Endothelial cell of umbilical vein (primary cell): Measurements from ENCODE around the gene SORCS2. TPM values are rescaled to one million over a fixed set of nuclear protein-coding genes. Genes with fewer than 3 reads are reported as not detected.

ENCODE experiments used
- BruUV-seq: library from RNA; stranded (reverse); fragments of 400-500 nt; replicated peaks from 2 replicates; lab custom pipeline; 2021; lab: Mats Ljungman, UMichigan
- CTCF ChIA-PET: fragments of 300-600, 350-600 bp; sonication (Branson Sonifier 250); formaldehyde crosslinking; loops from one replicate; lab custom pipeline; 2021; ENCODE audit warnings: antibody characterized with exemption, inconsistent platforms; lab: Charles Lee
- POLR2A ChIA-PET: fragments of 300-600, 350-600 bp; sonication (Branson Sonifier 250); formaldehyde crosslinking; loops from one replicate; lab custom pipeline; 2021; ENCODE audit warnings: antibody characterized with exemption, inconsistent platforms; lab: Charles Lee
- DNase-seq: peaks from one replicate; pipeline ENCODE4 v3.0.0-alpha.2; 2011; ENCODE audit warnings: low read depth, low spot score
- FAIRE-seq: peaks from 2 replicates; lab custom pipeline; 2011; peaks lifted over from hg19 to GRCh38; lab: Jason Lieb, UNC
- H2AFZ ChIP-seq: 2 replicates; pipeline ENCODE4 v1.6.0; 2012; ENCODE audit warnings: low read depth, low read length, control low read depth, inconsistent platforms
- H3K27ac ChIP-seq: 2 replicates; pipeline ENCODE4 v1.5.1; 2011; ENCODE audit warnings: low read depth, mild to moderate bottlenecking, control low read depth, low read length, moderate library complexity; ENCODE audit not compliant: insufficient read depth
- H3K27me3 ChIP-seq, 2 experiments: 2 replicates each; pipeline versions ENCODE4 v1.6.0 to v1.6.1; 2011; ENCODE audit warnings: low read length in 2 of 2, mixed read lengths in 1 of 2; ENCODE audit not compliant: control insufficient read depth in 2 of 2, insufficient read depth in 2 of 2
- H3K36me3 ChIP-seq, 2 experiments: 2 replicates in 1 of 2; 3 replicates in 1 of 2; pipeline ENCODE4 v1.5.1; 2011; ENCODE audit warnings: low read length in 2 of 2, mild to moderate bottlenecking in 1 of 2, moderate library complexity in 1 of 2; ENCODE audit not compliant: control insufficient read depth in 2 of 2, insufficient read depth in 2 of 2; ENCODE audit errors: extremely low read depth in 1 of 2
- H3K4me1 ChIP-seq: 3 replicates; pipeline ENCODE4 v1.5.1; 2011; ENCODE audit warnings: mild to moderate bottlenecking, low read length; ENCODE audit not compliant: control insufficient read depth, insufficient read depth; ENCODE audit errors: extremely low read depth
- H3K4me2 ChIP-seq: 2 replicates; pipeline ENCODE4 v1.6.1; 2011; ENCODE audit warnings: low read length, control low read depth, mixed read lengths; ENCODE audit not compliant: insufficient read depth
- H3K4me3 ChIP-seq, 3 experiments: fragments of 200-600 bp in 1 of 3; sonication (generic), shearing (Covaris generic) in 1 of 3; replicated peaks in 1 of 3; 2 replicates each; pipeline ENCODE4 v1.5.1; 2011 to 2016; ENCODE audit warnings: control low read depth in 3 of 3, low read length in 3 of 3, mild to moderate bottlenecking in 2 of 3, inconsistent platforms in 1 of 3, low read depth in 1 of 3, moderate library complexity in 1 of 3; ENCODE audit not compliant: insufficient read depth in 1 of 3
- H3K79me2 ChIP-seq: 2 replicates; pipeline ENCODE4 v1.6.0; 2012; ENCODE audit warnings: low read length, inconsistent platforms; ENCODE audit not compliant: control insufficient read depth, insufficient read depth
- H3K9ac ChIP-seq: replicated peaks from 2 replicates; pipeline ENCODE3; 2011; ENCODE audit warnings: low read length, control low read depth; ENCODE audit not compliant: insufficient read depth; ENCODE audit errors: extremely low read depth
- H3K9me1 ChIP-seq: replicated peaks from 3 replicates; pipeline ENCODE4 v1.6.0; 2011; ENCODE audit warnings: mild to moderate bottlenecking, low read length; ENCODE audit not compliant: control insufficient read depth, insufficient read depth; ENCODE audit errors: extremely low read depth
- H3K9me3 ChIP-seq: replicated peaks from 2 replicates; pipeline ENCODE4 v1.5.1; 2012; ENCODE audit warnings: low read length, inconsistent platforms; ENCODE audit not compliant: control insufficient read depth, insufficient read depth
- H4K20me1 ChIP-seq: replicated peaks from 2 replicates; pipeline ENCODE3; 2011; ENCODE audit warnings: mild to moderate bottlenecking, low read length; ENCODE audit not compliant: control insufficient read depth, insufficient read depth; ENCODE audit errors: extremely low read depth
- EZH2 ChIP-seq: IDR thresholded peaks from 2 replicates; pipeline ENCODE4 v1.6.1; 2012; ENCODE audit warnings: borderline replicate concordance, low read depth, mild to moderate bottlenecking, moderate library complexity, low read length, inconsistent platforms; ENCODE audit not compliant: severe bottlenecking
- FOS ChIP-seq: IDR thresholded peaks from 2 replicates; pipeline ENCODE4 v1.6.1; 2011; ENCODE audit warnings: mild to moderate bottlenecking, low read length, moderate library complexity, borderline replicate concordance; ENCODE audit not compliant: insufficient read depth
- GATA2 ChIP-seq: IDR thresholded peaks from 2 replicates; pipeline ENCODE4 v1.7.0; 2011; ENCODE audit warnings: low read depth, mild to moderate bottlenecking, moderate library complexity, mixed read lengths, low read length; ENCODE audit not compliant: insufficient read length, insufficient read depth
- JUN ChIP-seq: IDR thresholded peaks from 2 replicates; pipeline ENCODE4 v1.6.1; 2011; ENCODE audit warnings: borderline replicate concordance, low read depth; ENCODE audit not compliant: insufficient read length, insufficient read depth
- MAX ChIP-seq: IDR thresholded peaks from 2 replicates; pipeline ENCODE4 v1.6.1; 2011; ENCODE audit not compliant: insufficient read depth, insufficient read length
- MYC ChIP-seq: IDR thresholded peaks from one replicate; pipeline ENCODE4 v1.6.1; 2011; ENCODE audit warnings: mild to moderate bottlenecking, low read depth, low read length
- POLR2A ChIP-seq: IDR thresholded peaks from 2 replicates; pipeline ENCODE4 v1.6.1; 2012; ENCODE audit warnings: low read depth, mild to moderate bottlenecking, control low read depth, low read length
- POLR2AphosphoS5 ChIP-seq: IDR thresholded peaks from 2 replicates; pipeline ENCODE4 v1.6.1; 2012; ENCODE audit warnings: low read depth, mild to moderate bottlenecking, control low read depth, low read length, moderate library complexity; ENCODE audit not compliant: insufficient read depth
- dilution Hi-C: fragments of 300-500 bp; cut with MboI; formaldehyde crosslinking; loops from one replicate; pipeline ENCODE4 v1.15.0; 2019; ENCODE audit warnings: low sequenced_read_pairs; ENCODE audit not compliant: extremely low pct_ligation_motif_present
- intact Hi-C: fragments of 100-400 bp; cut with micrococcal nuclease; formaldehyde crosslinking; loops from one replicate; pipeline ENCODE4 v1.10.0; 2022
- polyA plus RNA-seq, 4 experiments: library from polyadenylated mRNA; depleted of rRNA in 3 of 4; stranded (reverse) in 3 of 4; unstranded in 1 of 4; fragments of >200 nt; gene quantifications; 2 replicates each; pipeline versions ENCODE4 v1.2.1 to v1.2.3, GENCODE V29; 2011 to 2012; ENCODE audit warnings: missing spikeins in 1 of 4
- total RNA-seq: library from RNA; stranded (reverse); gene quantifications from 2 replicates; pipeline ENCODE4 v1.2.3, GENCODE V29; 2021
- TF ChIP-seq, protein P1 (sequence below), 2 donors: IDR thresholded peaks; 1 replicate in 1 of 2; 2 replicates in 1 of 2; pipeline ENCODE4 v1.5.1; 2011; ENCODE audit warnings: low read length in 2 of 2, mild to moderate bottlenecking in 2 of 2, moderate library complexity in 2 of 2, control low read depth in 1 of 2, inconsistent platforms in 1 of 2, low read depth in 1 of 2; ENCODE audit not compliant: insufficient read depth in 1 of 2; ENCODE audit errors: extremely low read depth in 1 of 2

Gene SORCS2
- total and polyA plus RNA-seq, 2 donors (not counting 3 experiments of a cell fraction or from before 2014, with no cell fraction given) = not detected

- no peak overlapping the region for H3K4me3 ChIP-seq
- H3K4me2 ChIP-seq = no peak overlapping the region
- ChIA-PET POLR2A (no interaction called here), CTCF (no interaction called here)
- no peak for TF ChIP-seq POLR2AphosphoS5
- TF ChIP-seq GATA2 = no peak
- TF ChIP-seq JUN = no peak
- TF ChIP-seq, protein P1, sequence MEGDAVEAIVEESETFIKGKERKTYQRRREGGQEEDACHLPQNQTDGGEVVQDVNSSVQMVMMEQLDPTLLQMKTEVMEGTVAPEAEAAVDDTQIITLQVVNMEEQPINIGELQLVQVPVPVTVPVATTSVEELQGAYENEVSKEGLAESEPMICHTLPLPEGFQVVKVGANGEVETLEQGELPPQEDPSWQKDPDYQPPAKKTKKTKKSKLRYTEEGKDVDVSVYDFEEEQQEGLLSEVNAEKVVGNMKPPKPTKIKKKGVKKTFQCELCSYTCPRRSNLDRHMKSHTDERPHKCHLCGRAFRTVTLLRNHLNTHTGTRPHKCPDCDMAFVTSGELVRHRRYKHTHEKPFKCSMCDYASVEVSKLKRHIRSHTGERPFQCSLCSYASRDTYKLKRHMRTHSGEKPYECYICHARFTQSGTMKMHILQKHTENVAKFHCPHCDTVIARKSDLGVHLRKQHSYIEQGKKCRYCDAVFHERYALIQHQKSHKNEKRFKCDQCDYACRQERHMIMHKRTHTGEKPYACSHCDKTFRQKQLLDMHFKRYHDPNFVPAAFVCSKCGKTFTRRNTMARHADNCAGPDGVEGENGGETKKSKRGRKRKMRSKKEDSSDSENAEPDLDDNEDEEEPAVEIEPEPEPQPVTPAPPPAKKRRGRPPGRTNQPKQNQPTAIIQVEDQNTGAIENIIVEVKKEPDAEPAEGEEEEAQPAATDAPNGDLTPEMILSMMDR (IDR thresholded peaks at IDR 0.05; ENCODE audit: extremely low read depth in 1 of 2, insufficient read depth in 1 of 2, low read depth in 1 of 2, low read length in 2 of 2) = no peak
- TF ChIP-seq MYC = no peak
- TF ChIP-seq MAX = no peak
- TF ChIP-seq POLR2A = no peak
- no peak for TF ChIP-seq EZH2
- TF ChIP-seq FOS = no peak
- H3K9me3 ChIP-seq = no peaks in the 10 kb centered on the region
- H3K27ac ChIP-seq = no peak overlapping the region
- dilution Hi-C loops (no loop called here), intact Hi-C loops (no loop called here)
- no peak for DNase-seq
- H3K9ac ChIP-seq = no peak overlapping the region
- no peaks in the 10 kb centered on the region for H4K20me1 ChIP-seq
- no peaks in the 10 kb centered on the region for H3K36me3 ChIP-seq
- no peaks in the 10 kb centered on the region for H3K79me2 ChIP-seq
- no peaks in the 10 kb centered on the region for H3K4me1 ChIP-seq
- H2AFZ ChIP-seq = no peak overlapping the region
- H3K9me1 ChIP-seq = no peaks in the 10 kb centered on the region
- no peaks in the 10 kb centered on the region for H3K27me3 ChIP-seq
- no TSS peak for BruUV-seq
- FAIRE-seq = no peak
Measured at GRCh38 chr4:7590189-7590588, 397.9 kb downstream of the SORCS2 start.
